ENCODE data around the gene OR2A25.

OR2A25 gene

GRCh38 chr7:144105211-144105610, 35.6 kb downstream of the OR2A25 start:
- no peaks in the 10 kb centered on the region for H3K27me3 ChIP-seq
- DNase-seq, result no peak
- H3K9me3 ChIP-seq, result no peaks in the 10 kb centered on the region
- H3K4me1 ChIP-seq, result no peaks in the 10 kb centered on the region
- TF ChIP-seq CTCF (IDR thresholded peaks at IDR 0.05; ENCODE audit: low read depth, low read length), result no peak
- H3K4me3 ChIP-seq (ENCODE audit: low read depth, low read length), result no peak overlapping the region
- H3K36me3 ChIP-seq, result no peaks in the 10 kb centered on the region

DNA sequence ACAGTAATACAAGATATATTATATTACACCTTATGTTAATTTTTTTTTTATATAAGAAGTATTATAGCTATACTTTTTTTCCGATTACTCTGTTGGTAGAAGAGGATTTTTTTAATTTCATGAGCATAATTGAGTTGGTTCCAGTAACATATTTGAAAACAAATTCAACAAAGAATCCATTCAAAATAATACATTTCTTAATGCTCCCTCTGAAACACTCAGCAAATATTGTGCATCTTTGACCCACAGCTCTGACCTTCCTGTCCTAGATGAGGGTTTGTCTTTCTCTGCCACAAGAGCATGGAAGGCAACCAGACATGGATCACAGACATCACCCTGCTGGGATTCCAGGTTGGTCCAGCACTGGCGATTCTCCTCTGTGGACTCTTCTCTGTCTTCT, 39.7 kb downstream of the OR2A25 start, which contains the start of gene OR2A2:
OR2A2 (plus strand) TSS at position 301 of the 400 bp plus-strand sequence; CDS start at position 301, 0 bp downstream.
- Histone ChIP-seq H3K9me3 (no peaks in the 10 kb centered on the region), H3K4me1 (no peaks in the 10 kb centered on the region), H3K4me3 (ENCODE audit: low read depth, low read length) (no peak within 1 kb of the TSS), H3K36me3 (no peaks in the 10 kb centered on the region), H3K27me3 (no peaks in the 10 kb centered on the region)
- TF ChIP-seq CTCF (IDR thresholded peaks at IDR 0.05; ENCODE audit: low read depth, low read length), result no peak
- DNase-seq, result no peak

- Histone ChIP-seq H3K9me3 (no peaks in the 10 kb centered on the region), H3K4me3 (ENCODE audit: low read depth, low read length) (no peak overlapping the region), H3K36me3 (no peaks in the 10 kb centered on the region), H3K27me3 (no peaks in the 10 kb centered on the region), H3K4me1 (no peaks in the 10 kb centered on the region)
- no peak for DNase-seq
- no peak for TF ChIP-seq CTCF (IDR thresholded peaks at IDR 0.05; ENCODE audit: low read depth, low read length)
These were observed 40.7 kb downstream of the OR2A25 start for GRCh38 chr7:144110272-144110671.

DNA sequence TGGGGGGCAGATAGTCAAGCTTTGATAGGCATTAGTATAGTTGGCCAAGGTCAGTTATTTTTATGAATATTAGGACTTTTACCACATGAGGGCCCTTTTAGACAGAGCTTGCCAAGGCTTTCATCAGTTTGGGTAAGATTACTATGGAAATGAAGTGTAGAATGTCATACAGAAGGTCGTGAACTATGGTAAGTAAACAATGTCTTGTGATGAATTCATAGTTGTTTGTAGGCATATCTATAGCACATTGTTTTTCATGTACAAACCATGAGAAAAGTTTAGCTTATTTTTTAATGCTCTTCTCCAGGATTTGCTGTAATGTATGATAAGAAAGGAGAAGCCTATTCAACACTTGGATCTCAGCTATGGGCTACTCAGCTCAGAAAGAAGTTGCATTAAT, 44.0 kb downstream of the OR2A25 start:
- H3K27me3 ChIP-seq, result no peaks in the 10 kb centered on the region
- no peak for DNase-seq
- no peaks in the 10 kb centered on the region for H3K9me3 ChIP-seq
- no peaks in the 10 kb centered on the region for H3K4me1 ChIP-seq
- no peaks in the 10 kb centered on the region for H3K36me3 ChIP-seq
- TF ChIP-seq CTCF (IDR thresholded peaks at IDR 0.05; ENCODE audit: low read depth, low read length), result no peak
- H3K4me3 ChIP-seq (ENCODE audit: low read depth, low read length), result no peak overlapping the region

DNA sequence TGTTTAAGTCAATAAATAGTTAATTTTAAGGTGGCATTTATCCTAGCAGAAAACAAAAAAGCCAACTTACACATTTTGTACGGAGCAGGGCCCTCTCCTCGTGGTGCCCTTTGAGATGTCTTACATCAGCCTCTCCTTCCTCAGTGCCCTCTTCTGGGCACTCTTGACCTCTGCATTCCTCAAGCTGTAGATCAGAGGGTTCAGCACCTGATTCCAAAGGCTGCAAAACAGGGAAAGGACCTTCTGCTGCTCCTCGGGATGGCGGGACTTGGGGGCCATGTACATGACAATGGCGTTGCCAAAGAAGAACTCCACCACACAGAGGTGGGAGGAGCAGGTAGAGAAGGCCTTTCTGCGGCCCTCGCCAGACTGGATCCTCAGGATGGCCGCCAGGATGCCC, 48.7 kb downstream of the OR2A25 start:
- no peaks in the 10 kb centered on the region for H3K9me3 ChIP-seq
- H3K27me3 ChIP-seq, result no peaks in the 10 kb centered on the region
- TF ChIP-seq CTCF (IDR thresholded peaks at IDR 0.05; ENCODE audit: low read depth, low read length), result no peak
- H3K4me3 ChIP-seq (ENCODE audit: low read depth, low read length), result no peak overlapping the region
- no peaks in the 10 kb centered on the region for H3K36me3 ChIP-seq
- no peak for DNase-seq
- H3K4me1 ChIP-seq, result no peaks in the 10 kb centered on the region

DNA sequence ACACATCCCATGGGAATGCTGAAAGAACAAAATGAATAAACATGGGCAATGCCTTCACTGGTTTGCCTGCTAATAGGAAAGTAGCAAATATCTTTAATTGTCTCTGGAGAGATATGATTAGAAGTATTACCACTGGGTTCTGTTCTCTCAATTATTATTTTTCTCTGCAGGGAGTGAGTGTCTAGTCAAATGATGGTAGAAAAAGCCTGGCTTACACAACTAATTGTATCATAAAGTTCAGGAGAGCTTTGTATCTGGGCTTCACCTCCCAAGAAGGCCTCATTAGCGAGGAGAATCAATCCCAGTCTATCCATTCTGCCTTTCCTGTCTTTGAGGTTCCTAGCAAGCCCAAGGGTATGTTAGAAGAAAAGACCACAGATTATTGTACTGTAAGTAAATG, 53.3 kb downstream of the OR2A25 start, which contains the start of gene OR2A14:
OR2A14 (plus strand) TSS at position 301 of the 400 bp plus-strand sequence. CDS start 5,937 bp downstream, outside the sequence.
- H3K9me3 ChIP-seq, result no peaks in the 10 kb centered on the region
- no peaks in the 10 kb centered on the region for H3K27me3 ChIP-seq
- DNase-seq, result no peak
- no peak within 1 kb of the TSS for H3K4me3 ChIP-seq (ENCODE audit: low read depth, low read length)
- H3K36me3 ChIP-seq, result no peaks in the 10 kb centered on the region
- no peaks in the 10 kb centered on the region for H3K4me1 ChIP-seq
- TF ChIP-seq CTCF (IDR thresholded peaks at IDR 0.05; ENCODE audit: low read depth, low read length), result no peak

Data from BE2C (cell line).